GM19397 (cell line): Measurements from ENCODE around the gene MRPL9.

Experiments
- ATAC-seq: cut with Tn5 transposase; IDR thresholded peaks from one replicate; pipeline ENCODE4 v1.9.1; 2021; ENCODE audit warnings: mild to moderate bottlenecking, moderate library complexity; ENCODE audit not compliant: unreplicated experiment

MRPL9 gene

DNA sequence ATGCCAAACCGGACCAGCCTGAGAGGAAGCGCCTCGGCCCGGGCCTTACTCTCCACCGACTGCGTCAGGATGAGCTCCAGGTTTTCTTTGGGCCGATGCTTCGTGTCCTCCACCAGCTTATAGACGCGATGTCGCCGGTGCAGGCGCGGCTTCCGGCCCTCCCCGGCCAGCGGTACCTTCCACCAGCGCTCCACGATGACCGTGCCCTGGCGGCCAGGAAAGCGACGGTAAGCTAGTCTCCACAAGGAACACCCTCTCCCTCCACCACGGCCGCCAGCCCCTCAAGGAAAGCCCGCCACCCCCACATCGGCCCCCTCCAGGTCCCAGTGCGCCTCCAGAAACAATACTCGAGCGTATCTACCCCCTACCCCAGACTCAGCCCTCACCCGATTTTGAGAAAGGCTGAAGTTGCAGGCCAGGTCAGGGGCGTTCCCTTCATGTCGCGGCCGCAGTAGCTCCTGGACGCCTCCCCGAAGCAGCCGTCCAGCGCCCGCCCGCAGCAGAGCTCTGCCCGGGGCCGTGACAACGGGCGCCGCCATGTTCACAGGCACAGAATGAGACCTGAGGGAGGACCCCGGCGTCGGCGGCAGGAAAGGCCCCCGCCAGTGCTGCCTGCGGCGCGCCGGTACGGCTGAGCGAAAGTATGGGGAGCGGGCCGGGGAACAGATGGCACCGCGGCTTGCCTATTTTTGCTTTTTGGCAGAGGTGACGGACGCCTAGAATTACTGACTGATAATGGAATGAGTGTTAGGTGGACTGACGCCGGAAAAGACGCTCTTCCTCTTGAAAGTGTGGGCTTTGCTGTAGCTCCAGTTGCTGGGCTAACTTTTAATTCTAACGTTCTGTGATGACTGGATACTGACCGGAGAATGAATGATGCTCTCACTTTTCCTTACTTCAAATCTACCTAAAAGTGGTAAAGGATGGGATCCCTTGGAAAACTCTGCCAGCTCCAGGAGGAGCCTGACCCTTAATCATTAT, at the start of gene MRPL9:
Gene MRPL9, minus strand, starts transcription at position 556 of the 981 bp plus-strand sequence. Its CDS starts 17 bp downstream, at position 539.
- peak; percentile 95 for ATAC-seq

DNA sequence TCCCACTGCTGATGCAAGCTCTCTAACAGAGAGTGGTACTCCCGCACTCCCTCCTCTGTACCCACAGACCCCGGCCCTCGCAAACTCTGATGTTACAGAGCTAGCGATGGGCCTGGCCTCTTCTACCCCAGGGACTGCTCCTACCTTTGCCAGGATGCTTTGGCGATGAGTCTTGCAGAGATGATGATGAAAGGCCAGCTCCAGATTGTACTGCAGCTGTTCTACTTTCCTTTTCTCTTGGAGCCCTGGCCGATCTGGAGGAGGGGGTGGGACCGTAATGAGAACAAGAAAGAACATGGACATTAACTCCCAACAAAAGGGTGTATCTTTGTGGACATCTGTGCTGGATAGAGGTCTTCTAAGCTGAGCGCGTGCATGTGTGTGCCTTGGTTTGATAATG, 47.9 kb upstream of the MRPL9 start:
- ATAC-seq, result no peak

DNA sequence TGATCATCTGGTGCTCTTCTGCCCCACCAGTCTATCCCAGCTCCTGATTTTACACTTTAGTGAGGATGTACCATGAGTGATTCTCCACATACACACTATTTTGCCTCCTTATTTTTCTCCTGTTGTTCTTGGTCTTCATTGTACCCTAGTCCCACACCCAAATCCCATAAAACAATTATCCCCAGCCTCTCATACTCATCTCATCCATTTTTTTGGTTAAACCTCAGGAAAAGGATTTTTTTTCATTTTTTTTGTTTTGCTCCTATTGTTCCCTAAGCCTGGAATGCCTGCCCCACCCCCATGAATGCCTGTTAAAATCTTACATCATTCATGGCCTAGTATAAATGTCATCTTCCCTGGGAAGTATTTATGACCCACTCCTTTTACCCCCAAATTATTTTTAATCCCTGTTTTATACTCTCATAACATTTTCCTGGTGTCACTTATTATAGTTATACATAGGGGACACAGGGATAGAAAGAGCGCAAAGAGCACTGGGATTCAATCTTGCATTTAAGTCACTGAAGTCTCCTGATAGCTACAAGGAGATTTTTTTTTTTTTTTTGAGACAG, 46.8 kb upstream of the MRPL9 start:
- no peak for ATAC-seq

DNA sequence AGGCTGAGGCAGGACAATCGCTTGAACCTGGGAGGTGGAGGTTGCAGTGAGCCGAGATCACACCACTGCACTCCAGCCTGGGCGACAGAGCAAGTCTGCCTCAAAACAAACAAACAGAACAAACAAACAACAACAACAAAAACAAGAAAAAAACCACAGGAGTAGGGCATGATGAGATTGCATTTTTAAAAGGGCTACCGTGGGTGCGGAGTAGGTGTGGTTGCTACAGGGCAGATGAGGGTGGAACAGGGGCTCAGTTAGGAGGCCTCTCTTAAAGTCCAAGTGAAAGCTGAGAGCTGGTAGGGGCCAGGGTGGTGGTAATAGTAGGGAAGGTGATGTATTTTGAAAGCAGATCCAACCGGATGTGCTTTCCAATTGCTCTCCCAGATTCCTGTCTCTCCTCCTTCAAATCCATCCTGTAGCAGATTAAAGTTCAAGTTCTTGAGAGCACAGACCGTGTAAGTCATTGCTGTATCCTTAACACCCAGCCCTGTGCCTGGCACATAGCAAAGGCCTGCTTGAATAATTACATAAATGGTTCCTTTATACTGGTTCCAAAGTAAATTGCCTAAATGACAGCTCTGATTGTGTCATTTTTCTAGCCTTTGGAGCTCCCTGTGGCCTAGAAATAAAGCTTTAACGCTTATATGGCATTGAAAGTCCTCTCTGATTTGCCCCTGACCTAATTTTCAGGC, 46.1 kb upstream of the MRPL9 start:
- ATAC-seq, result no peak

DNA sequence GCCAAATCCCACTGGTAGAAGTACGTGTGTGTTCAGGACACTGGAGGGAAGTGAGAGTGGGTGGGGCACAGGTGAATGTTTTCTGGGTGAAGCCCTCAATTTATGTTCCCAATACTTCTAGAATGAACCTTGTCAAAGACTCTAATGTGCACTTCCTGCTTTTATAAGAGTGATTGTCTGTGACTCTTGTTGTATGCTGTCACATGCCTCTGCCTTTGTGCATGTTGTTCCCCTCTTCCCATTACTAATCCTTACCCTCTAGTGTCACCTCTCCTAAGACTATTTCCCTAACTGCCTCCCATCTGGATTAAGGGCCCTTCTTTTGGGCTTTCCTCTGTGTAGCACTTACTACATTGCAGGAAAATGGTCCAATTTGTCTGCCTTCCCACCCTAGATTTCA, 44.5 kb upstream of the MRPL9 start:
- ATAC-seq, result no peak

DNA sequence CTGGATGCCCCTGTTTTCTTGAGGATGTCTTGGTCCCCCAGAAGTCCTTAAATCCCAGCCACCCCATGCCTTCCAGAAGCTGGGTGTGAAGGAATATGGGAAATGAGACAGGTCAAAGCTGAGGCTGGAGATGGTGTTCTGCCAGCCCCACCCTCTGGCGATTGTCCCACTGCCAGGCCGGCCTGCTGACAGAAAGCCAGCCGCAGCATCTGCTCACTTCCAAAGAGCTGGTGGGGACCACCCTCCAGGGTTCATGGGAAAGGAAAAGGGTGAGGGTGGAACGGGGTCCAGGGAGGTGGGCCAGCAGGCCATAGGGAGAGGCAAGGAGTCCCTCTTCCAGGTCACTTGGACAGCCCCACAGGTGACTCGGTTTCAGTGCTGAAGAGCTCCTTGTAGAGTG, 43.8 kb upstream of the MRPL9 start:
- no peak for ATAC-seq

DNA sequence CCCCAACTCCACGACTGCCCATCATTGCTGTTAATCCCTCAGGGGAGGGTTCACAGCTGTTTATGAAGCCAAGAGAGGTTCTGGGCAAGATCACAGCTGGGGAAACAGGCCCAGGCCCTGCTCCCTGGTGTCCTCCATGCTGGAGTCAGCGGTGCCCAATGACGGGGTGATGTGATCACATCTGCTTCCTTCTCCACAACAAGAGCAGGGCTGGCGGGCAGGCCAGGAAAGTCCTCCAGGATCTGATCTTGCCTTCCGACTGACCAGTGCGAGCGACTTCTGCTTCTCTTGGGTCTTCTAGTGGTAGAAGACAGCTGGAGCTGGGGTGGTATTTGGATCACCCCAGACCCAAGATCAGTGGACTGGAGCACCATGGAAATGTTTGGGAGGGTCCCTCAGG, 42.9 kb upstream of the MRPL9 start:
- no peak for ATAC-seq

DNA sequence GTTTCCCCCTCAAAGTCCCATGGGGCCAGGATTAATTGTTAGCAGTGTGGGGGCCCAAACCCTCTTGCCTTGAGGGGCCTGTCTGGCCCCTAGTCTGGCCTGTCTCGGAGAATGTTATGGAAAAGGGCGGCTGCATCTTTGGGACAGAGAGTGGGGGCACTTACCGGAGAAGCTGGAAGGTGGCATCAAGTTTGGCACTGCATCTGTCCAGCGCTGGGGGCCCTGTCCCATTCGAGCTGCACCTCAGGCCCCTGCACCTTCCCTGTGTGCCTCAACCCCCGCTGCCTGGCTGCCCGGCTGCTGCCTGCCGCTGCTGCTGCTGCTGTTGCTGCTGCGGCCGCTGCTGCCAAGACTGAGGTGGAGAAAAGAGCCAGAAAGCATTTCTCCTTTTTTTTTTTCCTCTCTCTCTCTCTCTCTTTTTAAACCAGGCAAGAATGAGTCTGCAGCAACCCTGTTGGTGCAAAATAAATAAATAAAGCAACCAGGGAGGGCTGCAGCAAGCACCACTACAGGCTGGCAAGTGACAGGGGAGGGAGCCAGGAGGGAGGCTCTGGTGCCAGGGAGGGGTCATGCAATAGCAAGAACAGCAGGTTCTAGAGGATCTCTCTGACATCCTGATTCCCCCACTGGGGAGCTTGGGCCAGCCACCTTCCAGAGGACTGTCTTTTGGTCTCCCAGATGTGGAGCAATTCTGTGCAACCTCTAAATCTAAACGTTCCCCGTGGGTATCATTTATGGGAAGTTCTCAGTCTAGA, 41.9 kb upstream of the MRPL9 start, which contains the start of gene LINGO4:
Gene LINGO4, minus strand, starts transcription at position 354 of the 755 bp plus-strand sequence. CDS start 2,715 bp downstream, outside the sequence.
- no peak for ATAC-seq

DNA sequence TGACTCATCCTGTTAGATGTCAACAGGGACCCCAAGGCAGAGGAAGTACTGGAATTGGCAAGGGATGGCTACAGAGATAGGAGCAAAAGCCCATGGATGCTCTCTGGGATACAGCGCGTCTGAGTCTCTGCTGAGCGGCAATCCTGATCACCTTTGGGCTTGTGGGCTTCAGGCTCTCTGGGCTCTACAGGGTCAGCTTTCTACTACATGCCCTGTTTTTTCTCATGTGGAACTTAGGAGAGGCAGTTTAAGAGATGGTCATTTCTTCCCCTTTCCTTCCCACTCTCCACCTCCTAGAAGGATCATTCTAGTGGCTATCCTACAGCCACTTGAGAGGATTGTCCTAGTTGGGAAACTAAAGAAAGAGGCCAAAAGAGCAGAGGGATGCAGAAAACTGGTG, 40.6 kb upstream of the MRPL9 start:
- no peak for ATAC-seq

DNA sequence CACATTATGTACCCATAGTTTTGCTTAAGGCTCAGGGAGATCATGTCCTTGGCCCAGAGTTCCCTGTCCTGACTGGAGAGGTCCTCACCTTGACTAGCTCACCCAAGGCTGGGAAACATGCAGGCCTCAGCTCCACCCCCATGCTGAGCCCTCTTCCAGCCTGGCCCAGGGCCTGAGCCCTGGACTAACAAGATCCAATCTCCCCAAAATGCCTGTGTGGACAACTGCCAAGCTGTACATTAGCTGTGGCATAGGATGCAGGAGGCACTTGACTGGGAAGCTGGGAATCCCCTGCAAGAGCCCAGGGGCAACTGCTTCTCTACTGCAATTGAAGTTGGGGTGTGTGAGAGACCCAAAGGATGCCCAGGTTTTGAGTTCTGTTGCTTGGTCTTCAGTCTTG, 39.9 kb upstream of the MRPL9 start:
- ATAC-seq, result no peak

DNA sequence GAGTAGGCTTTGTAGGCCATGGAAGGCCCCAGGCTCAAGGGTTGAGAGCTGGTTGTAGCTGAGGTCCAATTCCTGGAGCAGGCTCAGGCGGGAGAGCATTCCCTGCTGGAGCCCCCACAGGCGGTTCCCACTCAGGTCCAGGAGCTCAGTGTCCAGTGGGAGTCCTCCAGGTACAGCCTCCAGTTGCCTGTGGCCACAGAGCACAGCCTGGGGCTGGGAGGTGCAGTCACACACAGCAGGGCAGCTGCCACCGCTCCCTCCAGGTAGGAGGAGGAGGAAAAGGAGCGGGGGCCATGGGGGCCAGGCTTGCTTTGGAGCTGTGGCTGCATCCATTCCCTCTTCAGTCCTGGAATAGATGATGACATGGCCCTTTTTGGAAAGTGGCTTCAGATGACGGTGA, 39.1 kb upstream of the MRPL9 start:
- no peak for ATAC-seq

DNA sequence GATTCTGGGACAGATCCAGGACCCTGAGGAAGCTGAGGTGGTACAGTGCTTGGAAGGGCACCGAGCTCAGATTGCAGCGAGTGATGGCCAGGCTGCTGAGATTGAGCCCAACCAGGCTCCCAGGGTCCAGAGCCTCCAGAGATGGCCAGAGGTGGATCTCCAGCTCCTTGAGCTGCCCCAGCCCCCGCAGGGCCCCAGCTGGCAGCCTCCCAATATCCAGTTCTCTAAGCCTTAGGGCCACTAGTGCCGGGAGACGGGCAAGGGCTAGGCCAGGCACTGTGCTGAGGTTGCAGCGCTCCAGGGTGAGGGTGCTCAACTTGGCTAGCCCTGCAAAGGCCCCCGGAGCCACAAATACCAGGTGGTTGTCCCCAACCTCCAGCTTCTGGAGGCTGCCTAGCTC, 38.5 kb upstream of the MRPL9 start:
- no peak for ATAC-seq

DNA sequence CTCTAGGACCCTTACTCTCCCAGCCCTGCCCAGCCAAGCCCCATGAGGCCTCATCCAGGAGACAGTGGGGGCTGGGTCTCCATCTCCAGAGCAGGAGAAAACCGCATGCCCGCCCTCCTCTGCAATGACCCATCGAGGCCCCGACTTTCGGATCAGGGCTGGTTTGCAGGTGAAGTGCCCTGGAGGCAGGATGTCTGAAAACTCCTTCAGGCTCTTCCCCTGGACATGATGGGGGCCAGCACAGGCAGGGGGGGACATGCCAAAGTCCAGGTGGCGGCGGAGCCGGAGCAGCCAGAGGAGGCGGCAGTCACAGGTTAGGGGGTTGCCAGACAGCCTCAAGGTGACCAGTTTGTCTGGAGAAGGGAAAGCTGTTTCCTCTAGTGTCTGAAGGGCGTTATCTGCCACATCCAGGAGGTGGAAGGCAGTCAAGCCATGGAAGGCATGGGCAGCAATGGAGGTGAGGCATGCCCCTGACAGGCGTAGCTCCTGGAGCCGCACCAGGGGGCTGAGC, 38.1 kb upstream of the MRPL9 start:
- no peak for ATAC-seq

DNA sequence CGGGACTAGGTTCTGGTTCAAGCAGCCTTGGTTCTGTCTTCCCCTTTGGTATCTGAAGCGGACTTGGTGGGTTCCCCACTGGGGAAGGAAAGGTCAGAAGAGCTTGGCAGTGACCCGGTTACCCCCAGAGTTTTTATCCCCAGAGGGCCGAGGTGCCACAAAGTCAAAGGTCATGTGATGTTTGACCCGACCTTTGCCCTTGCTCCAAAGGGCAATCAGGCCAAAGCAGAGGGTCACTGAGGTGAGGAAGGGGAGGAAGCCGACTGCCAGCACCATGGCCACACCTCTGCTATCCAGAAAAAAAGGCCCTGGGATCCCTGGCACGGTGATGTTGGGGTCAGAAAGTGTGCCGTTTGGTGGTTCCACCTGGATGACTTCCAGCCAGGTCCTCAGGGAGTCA, 37.5 kb upstream of the MRPL9 start:
- no peak for ATAC-seq

DNA sequence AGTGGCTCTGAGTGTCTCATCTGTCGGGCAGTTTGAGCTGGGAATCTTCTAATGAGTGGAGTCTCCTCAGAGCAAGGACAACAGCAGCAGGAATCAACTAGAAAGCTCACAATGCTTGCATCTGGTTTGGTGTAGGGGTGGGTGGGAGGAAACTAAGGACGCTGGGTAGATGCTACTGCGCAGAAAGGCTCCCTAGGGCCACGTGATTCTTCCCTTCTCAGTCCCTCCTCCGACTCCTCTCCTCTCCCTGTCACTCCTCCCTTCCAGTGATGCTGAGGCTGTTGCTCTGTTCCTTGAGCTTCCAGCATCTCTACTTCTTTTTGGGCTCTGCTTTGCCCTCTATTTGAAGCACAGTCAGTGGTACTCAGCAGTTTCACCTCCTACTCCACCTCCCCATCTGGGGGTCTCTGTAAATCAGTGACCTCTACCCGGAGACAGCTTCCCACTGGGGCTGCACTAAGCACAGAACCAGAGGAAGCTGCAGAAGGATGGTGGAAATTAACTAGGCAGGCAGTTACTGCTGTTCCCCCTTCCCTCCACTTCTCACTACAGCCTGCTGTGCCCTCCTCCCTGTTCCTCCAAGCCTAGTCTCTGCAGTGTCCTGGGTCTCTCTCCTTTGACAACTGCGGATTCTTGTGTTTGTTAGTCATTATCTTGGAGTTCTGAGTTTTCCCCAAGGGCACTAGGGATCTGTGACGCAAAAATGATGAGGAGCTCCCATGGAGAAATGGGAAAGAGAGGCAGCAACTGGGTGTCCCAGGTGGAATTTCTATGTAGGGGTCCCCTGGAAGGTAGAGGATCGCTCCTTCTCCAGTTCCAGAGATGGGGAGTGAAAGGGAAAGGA, 36.1 kb upstream of the MRPL9 start:
- ATAC-seq, result no peak

DNA sequence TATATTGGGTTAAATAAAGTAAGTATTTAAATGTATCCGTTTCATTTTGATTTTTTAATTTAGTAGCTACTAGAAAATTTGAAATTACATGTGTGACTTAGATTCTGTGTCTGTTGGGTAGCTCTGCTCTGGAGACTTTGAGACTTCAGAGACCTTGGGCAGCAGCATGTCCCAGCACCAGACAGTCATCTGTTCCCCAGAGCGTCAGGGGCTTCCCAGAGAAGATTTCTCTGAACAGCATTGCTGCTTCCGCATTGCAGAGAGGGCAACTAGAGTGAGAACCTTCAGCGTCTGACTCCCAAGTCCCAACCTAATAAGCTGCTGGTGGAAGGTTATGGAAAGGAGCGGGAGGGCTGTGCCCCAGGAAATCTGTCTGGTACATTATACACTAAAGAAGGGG, 35.3 kb upstream of the MRPL9 start:
- ATAC-seq, result no peak

DNA sequence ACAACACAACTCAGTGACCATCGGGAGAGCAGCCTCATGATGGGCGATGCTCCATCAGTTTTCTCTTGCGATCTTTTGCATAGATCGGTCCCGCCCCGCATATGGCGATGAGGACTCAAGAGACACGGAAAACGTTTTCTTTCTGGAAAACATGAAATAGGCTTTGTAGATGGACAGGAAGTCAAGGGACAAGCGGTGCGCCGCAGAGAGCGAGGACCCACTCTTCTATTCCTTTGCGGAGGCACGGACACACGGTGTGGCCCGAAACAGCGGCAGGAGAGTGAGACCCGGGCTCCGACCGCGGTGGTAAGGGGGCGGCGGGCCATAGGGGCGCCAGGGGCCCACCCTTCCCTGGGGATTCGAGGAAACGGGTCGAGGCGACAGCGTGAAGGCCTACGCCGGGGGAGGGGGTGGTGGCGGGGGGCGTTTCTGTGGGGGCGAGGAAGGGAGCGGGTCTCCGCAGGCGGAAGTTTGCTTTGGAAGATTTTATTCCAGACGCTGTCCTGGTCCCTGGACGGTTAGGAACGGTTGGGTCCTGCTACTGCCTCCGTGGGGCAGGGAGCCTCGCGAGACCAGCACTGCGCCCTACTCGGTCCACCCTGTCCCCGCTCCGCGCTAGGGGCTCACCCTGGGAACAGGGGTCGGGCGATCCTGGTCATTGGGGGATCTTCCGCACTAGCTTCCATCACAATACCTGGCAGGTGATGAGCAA, 27.8 kb upstream of the MRPL9 start:
- ATAC-seq, result no peak

DNA sequence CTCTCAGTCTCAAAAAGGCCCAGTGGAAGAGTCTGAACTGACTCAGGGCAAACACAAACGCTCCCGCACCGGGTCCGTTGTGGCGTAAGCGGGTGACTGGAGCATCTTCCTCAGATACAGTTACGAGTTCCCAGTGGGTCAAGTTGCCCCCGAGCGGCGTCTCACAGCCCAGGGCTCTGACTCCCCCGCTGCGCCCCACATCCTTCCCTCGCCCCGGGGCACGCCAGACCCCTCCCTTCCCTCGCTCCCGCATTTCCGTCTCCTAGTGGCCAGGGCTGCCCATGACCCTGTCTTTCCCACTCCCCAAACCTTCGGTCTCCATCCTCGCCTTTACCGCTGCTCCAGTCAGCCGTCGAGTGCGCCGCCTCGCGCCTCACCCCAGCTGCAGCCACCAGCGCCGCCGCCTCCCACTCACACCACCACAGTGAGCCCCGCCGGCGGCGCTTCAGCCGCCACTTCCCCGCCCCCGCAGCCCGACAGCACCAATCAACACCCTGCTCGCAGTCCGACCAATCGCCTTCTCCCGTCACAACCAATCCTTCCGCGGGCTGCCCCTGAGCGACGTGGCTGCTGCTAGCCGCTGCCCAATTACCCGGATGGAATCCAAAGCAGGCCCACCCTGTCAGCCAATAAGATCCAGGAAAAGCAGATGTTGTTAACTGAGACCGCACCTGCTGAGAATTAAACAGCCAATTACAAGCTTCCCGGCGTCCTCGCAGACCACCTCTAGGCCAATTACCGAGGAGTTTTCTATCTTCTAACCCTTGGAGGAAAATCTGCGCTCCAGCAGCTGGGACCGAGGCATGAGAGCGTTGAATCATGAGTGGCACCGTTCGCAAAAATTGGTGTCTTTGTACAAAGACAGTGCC, 27.0 kb upstream of the MRPL9 start, which contains the start of gene TDRKH:
Gene TDRKH, minus strand, starts transcription at position 430 of the 869 bp plus-strand sequence. CDS start 7,478 bp downstream, outside the sequence.
- peak; percentile 96 for ATAC-seq
